Tibial nerve (tissue), 3 donors: ENCODE results near the gene C6orf58.

Experiments used
- POLR2A ChIP-seq, 2 donors: fragments of 450-650 bp; IDR thresholded peaks; one replicate each; pipeline ENCODE4 v1.6.1; 2017; ENCODE audit warnings: antibody characterized with exemption in 2 of 2, mild to moderate bottlenecking in 2 of 2, moderate library complexity in 2 of 2
- TF ChIP-seq, protein P1 (sequence below), 5 experiments: fragments of 200-600 bp in 3 of 5; fragments of 450-650 bp in 2 of 5; sonication (generic) in 3 of 5; IDR thresholded peaks; one replicate each; pipeline ENCODE4 v1.5.1; 2016 to 2019; ENCODE audit warnings: antibody characterized with exemption in 5 of 5, mild to moderate bottlenecking in 3 of 5, moderate library complexity in 2 of 5

DNA sequence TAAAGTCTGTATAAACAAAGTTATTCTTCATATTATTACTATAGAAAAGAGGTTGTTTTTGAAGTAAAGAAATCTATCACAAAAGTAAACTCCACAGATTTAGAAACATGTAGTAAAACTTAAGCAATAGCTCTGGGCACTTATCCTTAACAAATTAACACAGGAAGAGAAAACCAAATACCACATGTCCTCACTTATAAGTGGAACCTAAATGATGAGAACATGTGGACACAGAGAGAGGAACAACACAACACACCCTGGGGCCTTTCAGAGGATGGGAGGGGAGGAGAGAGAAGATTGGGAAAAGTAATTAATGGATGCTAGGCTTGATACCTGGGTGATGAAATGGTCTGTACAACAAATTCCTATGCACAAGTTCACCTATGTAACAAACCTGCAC lies 57.2 kb downstream of the C6orf58 start:
- TF ChIP-seq, protein P1, sequence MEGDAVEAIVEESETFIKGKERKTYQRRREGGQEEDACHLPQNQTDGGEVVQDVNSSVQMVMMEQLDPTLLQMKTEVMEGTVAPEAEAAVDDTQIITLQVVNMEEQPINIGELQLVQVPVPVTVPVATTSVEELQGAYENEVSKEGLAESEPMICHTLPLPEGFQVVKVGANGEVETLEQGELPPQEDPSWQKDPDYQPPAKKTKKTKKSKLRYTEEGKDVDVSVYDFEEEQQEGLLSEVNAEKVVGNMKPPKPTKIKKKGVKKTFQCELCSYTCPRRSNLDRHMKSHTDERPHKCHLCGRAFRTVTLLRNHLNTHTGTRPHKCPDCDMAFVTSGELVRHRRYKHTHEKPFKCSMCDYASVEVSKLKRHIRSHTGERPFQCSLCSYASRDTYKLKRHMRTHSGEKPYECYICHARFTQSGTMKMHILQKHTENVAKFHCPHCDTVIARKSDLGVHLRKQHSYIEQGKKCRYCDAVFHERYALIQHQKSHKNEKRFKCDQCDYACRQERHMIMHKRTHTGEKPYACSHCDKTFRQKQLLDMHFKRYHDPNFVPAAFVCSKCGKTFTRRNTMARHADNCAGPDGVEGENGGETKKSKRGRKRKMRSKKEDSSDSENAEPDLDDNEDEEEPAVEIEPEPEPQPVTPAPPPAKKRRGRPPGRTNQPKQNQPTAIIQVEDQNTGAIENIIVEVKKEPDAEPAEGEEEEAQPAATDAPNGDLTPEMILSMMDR (IDR thresholded peaks at IDR 0.05), result no peak
- TF ChIP-seq POLR2A (IDR thresholded peaks at IDR 0.05), result no peak
